ENCODE measurements around the gene RBP2. TPM values are rescaled to one million over a fixed set of nuclear protein-coding genes. Genes with fewer than 3 reads are reported as not detected.
A peak's percentile ranks its signal among the peaks of the same experiment; 100 is the strongest.

The RBP2 gene
- total RNA-seq, 4 donors from 2014 or later: not detected

DNA sequence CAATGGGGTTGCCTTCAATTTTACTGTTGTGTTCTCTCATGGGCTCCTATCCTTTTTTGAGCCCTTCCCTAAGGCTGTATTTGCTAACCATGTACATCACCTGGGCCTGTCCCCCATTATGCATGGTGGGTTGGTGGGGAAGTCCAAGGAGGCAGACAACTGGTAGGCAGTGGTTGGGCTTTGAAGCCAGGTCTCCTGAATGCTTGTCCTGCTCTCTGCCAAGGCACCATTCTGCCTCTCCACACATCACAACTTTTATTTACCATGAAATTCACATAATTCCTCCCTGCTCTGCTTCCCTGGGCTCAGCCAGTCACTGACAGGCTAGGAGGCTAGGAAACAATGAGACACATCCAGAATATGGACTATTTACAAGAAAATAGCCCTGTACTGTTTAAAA lies 45.8 kb downstream of the RBP2 start:
- no peak for TF ChIP-seq POLR2A (IDR thresholded peaks at IDR 0.05)
- TF ChIP-seq, protein P1, sequence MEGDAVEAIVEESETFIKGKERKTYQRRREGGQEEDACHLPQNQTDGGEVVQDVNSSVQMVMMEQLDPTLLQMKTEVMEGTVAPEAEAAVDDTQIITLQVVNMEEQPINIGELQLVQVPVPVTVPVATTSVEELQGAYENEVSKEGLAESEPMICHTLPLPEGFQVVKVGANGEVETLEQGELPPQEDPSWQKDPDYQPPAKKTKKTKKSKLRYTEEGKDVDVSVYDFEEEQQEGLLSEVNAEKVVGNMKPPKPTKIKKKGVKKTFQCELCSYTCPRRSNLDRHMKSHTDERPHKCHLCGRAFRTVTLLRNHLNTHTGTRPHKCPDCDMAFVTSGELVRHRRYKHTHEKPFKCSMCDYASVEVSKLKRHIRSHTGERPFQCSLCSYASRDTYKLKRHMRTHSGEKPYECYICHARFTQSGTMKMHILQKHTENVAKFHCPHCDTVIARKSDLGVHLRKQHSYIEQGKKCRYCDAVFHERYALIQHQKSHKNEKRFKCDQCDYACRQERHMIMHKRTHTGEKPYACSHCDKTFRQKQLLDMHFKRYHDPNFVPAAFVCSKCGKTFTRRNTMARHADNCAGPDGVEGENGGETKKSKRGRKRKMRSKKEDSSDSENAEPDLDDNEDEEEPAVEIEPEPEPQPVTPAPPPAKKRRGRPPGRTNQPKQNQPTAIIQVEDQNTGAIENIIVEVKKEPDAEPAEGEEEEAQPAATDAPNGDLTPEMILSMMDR (IDR thresholded peaks at IDR 0.05): no peak
- DNase-seq: no peak
- no peaks in the 10 kb centered on the region for H3K9me3 ChIP-seq
- peaks cover 5 to 17% (median 5%) of the 10 kb centered on the region in 3 donors for H3K4me1 ChIP-seq
- H3K27me3 ChIP-seq: no peaks in the 10 kb centered on the region
- H3K27ac ChIP-seq: no peak overlapping the region
- intact Hi-C loops (cut with DNase I): no loop called here
- no peaks in the 10 kb centered on the region for H3K36me3 ChIP-seq
- H3K4me3 ChIP-seq: no peak overlapping the region

DNA sequence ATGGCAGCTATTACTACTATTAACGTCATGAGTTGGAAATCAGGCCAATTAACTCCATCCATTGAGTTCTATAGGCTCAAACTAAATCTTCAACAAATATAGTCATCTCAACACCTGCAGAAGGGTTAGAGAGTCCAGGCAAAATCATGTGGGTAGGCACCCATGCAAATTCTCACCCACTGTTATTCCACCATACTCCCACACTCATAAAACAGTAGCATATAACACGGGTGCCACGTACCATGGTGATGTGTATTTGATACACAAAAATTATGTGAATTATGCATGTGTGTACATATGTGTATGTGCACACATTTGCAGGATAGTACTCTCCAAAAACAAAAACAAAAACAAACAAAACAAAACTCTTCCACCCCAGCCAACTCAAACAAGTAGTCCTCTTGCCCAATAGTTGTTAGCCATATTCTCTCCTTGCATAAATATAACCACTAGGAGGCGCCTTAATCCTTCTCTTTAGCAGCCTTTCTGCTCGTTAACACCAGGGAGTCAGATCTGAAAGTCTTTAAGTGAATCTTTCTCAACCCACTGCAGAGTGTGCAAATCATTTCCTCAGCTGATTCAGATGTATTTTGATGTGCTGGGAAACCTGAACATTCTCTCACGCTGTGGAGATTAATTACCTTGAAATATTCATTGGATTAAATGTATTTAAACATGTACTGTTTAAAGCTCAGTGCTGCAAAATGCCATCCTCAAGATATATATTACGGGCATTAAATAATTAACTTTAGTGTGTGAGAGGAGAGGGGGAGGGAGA lies 48.8 kb downstream of the RBP2 start:
- no peaks in the 10 kb centered on the region for H3K27me3 ChIP-seq
- H3K9me3 ChIP-seq: no peaks in the 10 kb centered on the region
- intact Hi-C loops (cut with DNase I): loop anchor here (5.0 kb wide), 1 partner anchor 135 kb away; no protein-coding TSS in a partner anchor
- no peak for DNase-seq
- H3K4me1 ChIP-seq: no peaks in the 10 kb centered on the region
- 54 to 58% methylated on average over 7 of the region's 7 CpGs for WGBS, 2 donors
- H3K27ac ChIP-seq: no peak overlapping the region
- H3K4me3 ChIP-seq: no peak overlapping the region
- TF ChIP-seq, protein P1 (IDR thresholded peaks at IDR 0.05): peak; percentile 45 to 92 (median 80)
- no peak for TF ChIP-seq POLR2A (IDR thresholded peaks at IDR 0.05)
- H3K36me3 ChIP-seq: peaks cover 0 to 9% (median 0%) of the 10 kb centered on the region in 3 donors

DNA sequence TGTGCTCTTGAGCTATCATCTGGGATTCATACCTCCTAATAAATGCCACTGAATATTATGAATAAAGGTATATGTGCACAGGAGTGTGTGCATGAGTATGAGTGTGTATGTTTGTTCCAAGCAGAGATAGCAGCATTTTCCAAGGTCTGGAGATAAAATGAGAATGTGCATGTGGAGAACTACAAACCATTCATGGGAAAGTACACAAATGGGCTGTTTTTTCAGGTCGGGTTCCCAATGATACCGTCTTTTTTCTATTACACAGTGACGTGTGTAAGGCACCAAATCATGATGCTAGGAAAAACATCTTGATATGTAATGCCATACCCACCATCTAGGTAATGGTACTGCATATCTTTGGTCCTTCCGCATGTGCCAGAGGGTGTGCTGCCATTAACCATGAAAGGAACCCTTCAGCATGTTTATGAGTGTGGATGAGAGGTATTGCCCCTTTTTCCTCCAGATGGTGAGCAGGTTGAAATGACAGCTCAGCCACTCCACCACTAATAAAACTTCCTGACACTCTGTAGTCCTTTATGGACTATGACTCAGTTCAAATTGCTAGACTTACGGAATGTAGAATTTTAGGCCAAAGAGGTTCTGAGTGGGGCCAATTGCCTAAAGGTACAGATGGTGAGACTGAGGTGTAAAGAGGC lies 50.4 kb downstream of the RBP2 start:
- no peaks in the 10 kb centered on the region for H3K27me3 ChIP-seq
- H3K36me3 ChIP-seq: peaks cover 0 to 9% (median 0%) of the 10 kb centered on the region in 3 donors
- no peak overlapping the region for H3K4me3 ChIP-seq
- no peaks in the 10 kb centered on the region for H3K9me3 ChIP-seq
- H3K4me1 ChIP-seq: no peaks in the 10 kb centered on the region
- H3K27ac ChIP-seq: no peak overlapping the region
- WGBS, 2 donors: 83 to 86% methylated on average over 4 to 5 of the region's 5 CpGs
- no peak for DNase-seq
- intact Hi-C loops (cut with DNase I): loop anchor here (5.0 kb wide), 1 partner anchor 136 kb away; no protein-coding TSS in a partner anchor
- TF ChIP-seq, protein P1 (IDR thresholded peaks at IDR 0.05): no peak
- no peak for TF ChIP-seq POLR2A (IDR thresholded peaks at IDR 0.05)

DNA sequence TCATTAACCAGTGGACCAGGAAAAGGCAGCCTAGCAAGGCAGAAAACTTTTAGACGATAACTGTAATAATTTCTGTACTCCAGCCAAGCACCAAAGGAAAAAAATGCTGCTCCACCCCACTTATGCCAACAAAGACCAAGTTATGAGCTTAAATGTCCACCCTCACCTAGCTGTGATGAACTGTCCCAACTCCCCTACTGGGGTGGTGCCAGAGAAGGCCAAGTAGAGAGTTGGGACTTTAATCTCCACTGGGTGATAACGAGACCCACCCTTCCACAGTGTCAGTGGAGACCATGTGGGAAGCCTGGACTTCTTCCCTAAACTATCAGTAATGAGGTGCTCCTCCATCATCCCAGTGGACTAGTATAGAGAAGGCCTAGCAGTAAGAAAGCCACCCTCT lies 53.1 kb downstream of the RBP2 start:
- TF ChIP-seq, protein P1 (IDR thresholded peaks at IDR 0.05): no peak
- Histone ChIP-seq H3K27me3 (no peaks in the 10 kb centered on the region), H3K9me3 (no peaks in the 10 kb centered on the region), H3K4me3 (no peak overlapping the region), H3K27ac (no peak overlapping the region), H3K4me1 (peaks cover 0 to 5% (median 0%) of the 10 kb centered on the region in 3 donors), H3K36me3 (peaks cover 0 to 9% (median 0%) of the 10 kb centered on the region in 3 donors)
- intact Hi-C loops (cut with DNase I): no loop called here
- 18 to 83% methylated on average over 1 to 2 of the region's 2 CpGs for WGBS, 2 donors
- no peak for DNase-seq

DNA sequence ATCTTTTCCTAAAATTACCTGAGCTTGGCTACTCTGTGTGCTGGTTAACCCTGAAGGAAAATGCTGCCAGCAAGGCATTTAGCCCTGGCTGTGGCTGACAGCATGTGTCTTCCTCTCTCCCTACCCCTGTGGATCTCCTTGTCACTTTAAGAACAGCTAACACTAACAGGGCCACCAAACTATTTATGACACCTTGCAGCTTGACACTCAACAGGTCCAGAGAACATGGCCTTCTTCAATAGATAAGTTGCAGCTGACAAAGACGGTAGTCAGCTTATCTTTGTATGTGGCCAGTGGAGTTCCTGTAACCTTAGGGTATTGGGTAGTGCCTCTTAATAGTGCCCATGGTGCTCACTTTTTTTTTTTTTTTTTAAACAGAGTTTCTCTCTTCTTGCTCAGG lies 54.9 kb downstream of the RBP2 start:
- Histone ChIP-seq H3K36me3 (peaks cover 0 to 9% (median 0%) of the 10 kb centered on the region in 3 donors), H3K27me3 (no peaks in the 10 kb centered on the region), H3K4me3 (no peak overlapping the region), H3K27ac (no peak overlapping the region), H3K9me3 (no peaks in the 10 kb centered on the region), H3K4me1 (peaks cover 0 to 5% (median 0%) of the 10 kb centered on the region in 3 donors)
- intact Hi-C loops (cut with DNase I): no loop called here
- TF ChIP-seq POLR2A (IDR thresholded peaks at IDR 0.05): no peak
- TF ChIP-seq, protein P1 (IDR thresholded peaks at IDR 0.05): no peak
- WGBS, 2 donors: 90 to 100% methylated on average over 1 of the region's 1 CpG
- no peak for DNase-seq
